DMS53 treated with DMSO at 0.1 percent for 48 hours (cell line): ENCODE results near the gene SHANK2.

Source experiments
- DNase-seq: peaks from one replicate; lab custom pipeline; 2025; ENCODE audit not compliant: unreplicated experiment; lab: John Stamatoyannopoulos, UW

The SHANK2 gene

DNA sequence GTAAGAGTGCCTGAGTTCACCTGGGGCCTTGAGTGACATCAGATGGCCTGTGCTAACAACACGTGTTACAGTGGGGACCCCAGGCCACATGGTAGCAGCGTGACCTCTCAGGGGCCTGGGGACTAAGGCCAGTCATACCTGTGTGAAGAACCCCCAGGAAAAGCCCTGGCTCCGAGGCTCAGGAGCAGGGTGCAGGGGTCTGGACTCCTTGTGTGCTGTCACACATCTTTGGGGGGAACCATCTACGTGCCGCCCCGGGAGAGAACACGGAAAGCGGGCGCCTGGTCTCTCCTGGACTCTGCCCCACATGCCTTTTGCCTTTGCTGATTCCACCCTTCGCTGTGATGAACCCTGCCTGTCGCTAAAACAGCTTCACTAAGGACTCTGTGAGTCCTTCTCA lies 48.7 kb downstream of the SHANK2 start:
- no peak for DNase-seq

DNA sequence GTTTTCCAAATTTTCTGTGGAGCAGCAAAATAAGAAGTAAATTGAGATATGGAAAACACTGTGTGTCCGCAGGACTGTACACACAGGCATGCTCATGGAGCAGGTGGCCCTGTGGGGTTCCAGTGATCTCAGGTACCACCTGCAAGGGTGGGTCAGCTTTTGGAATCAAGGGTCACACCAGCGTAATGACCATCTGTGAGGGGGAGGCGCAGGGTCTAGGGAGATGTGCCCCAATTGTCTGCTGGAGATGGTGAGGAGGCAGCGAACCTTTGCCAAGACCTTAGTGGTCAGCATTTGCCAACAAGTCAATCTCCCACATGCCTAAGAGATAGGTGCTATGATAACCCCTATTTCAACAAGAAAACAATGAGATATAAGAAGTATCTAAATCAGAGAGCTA lies 49.4 kb downstream of the SHANK2 start:
- DNase-seq, result no peak

GRCh38 chr11:71202598-71202944 lies 49.8 kb downstream of the SHANK2 start:
- no peak for DNase-seq
